ENCODE measurements around the gene FAM171A1.
"Not testable (repeated sequence)": the region's sequence is repeated elsewhere in the genome, so short reads cannot be mapped to it uniquely, and the experiment has no call there.

Gene FAM171A1

GRCh38 chr10:15280974-15281373 lies 90.1 kb downstream of the FAM171A1 start:
- DNase-seq (ENCODE audit: low spot score): no peak

GRCh38 chr10:15280462-15280861 lies 90.6 kb downstream of the FAM171A1 start:
- DNase-seq (ENCODE audit: low spot score): no peak

GRCh38 chr10:15279236-15279635 lies 91.9 kb downstream of the FAM171A1 start:
- DNase-seq (ENCODE audit: low spot score): no peak

- no peak for DNase-seq (ENCODE audit: low spot score)
Observed at GRCh38 chr10:15278786-15279185, 92.3 kb downstream of the FAM171A1 start.

GRCh38 chr10:15276039-15276438 lies 95.0 kb downstream of the FAM171A1 start:
- not testable (repeated sequence) for DNase-seq (ENCODE audit: low spot score)

- DNase-seq (ENCODE audit: low spot score): not testable (repeated sequence)
Observed at GRCh38 chr10:15269838-15270237, 101.3 kb downstream of the FAM171A1 start.

- no peak for DNase-seq (ENCODE audit: low spot score)
Observed at GRCh38 chr10:15267496-15267895, 103.6 kb downstream of the FAM171A1 start.

- no peak for DNase-seq (ENCODE audit: low spot score)
Observed at GRCh38 chr10:15266117-15266516, 105.0 kb downstream of the FAM171A1 start.

- DNase-seq (ENCODE audit: low spot score): no peak
Observed at GRCh38 chr10:15265558-15265957, 105.5 kb downstream of the FAM171A1 start.

GRCh38 chr10:15265056-15265455 lies 106.0 kb downstream of the FAM171A1 start:
- DNase-seq (ENCODE audit: low spot score): no peak

- DNase-seq (ENCODE audit: low spot score): no peak
Observed at GRCh38 chr10:15263657-15264323, 107.3 kb downstream of the FAM171A1 start.

GRCh38 chr10:15262036-15262713 lies 108.9 kb downstream of the FAM171A1 start:
- no peak for DNase-seq (ENCODE audit: low spot score)

GRCh38 chr10:15259136-15259535 lies 112.0 kb downstream of the FAM171A1 start:
- DNase-seq (ENCODE audit: low spot score): no peak

- DNase-seq (ENCODE audit: low spot score): no peak
Observed at GRCh38 chr10:15258255-15258654, 112.8 kb downstream of the FAM171A1 start.

- DNase-seq (ENCODE audit: low spot score): no peak
Observed at GRCh38 chr10:15255961-15256360, 115.1 kb downstream of the FAM171A1 start.

GRCh38 chr10:15254808-15255648 lies 116.1 kb downstream of the FAM171A1 start:
- DNase-seq (ENCODE audit: low spot score): no peak

GRCh38 chr10:15253951-15254807 lies 116.9 kb downstream of the FAM171A1 start:
- DNase-seq (ENCODE audit: low spot score): no peak

- DNase-seq (ENCODE audit: low spot score): no peak
Observed at GRCh38 chr10:15252396-15252795, 118.7 kb downstream of the FAM171A1 start.

GRCh38 chr10:15251791-15252380 lies 119.2 kb downstream of the FAM171A1 start:
- DNase-seq (ENCODE audit: low spot score): no peak

- DNase-seq (ENCODE audit: low spot score): no peak
Observed at GRCh38 chr10:15245530-15245929, 125.6 kb downstream of the FAM171A1 start.

- DNase-seq (ENCODE audit: low spot score): no peak
Observed at GRCh38 chr10:15244635-15245197, 126.4 kb downstream of the FAM171A1 start.
